Panc1 (cell line): Measurements from ENCODE around the gene RSRC2. TPM values are rescaled to one million over a fixed set of nuclear protein-coding genes. Genes with fewer than 3 reads are reported as not detected.

Experiments used
- ATAC-seq: fragments of 200-7000 bp; cut with Tn5 transposase; 2 replicates; pipeline ENCODE4 v1.9.1; 2020; ENCODE audit warnings: mild to moderate bottlenecking, moderate library complexity
- BruUV-seq: library from RNA; stranded (reverse); fragments of 400-500 nt; replicated peaks from 2 replicates; lab custom pipeline; 2021; lab: Mats Ljungman, UMichigan
- CTCF ChIA-PET: fragments of 300-600 bp; sonication (Branson Sonifier 250); formaldehyde crosslinking; loops from one replicate; lab custom pipeline; 2022; ENCODE audit warnings: antibody characterized with exemption; lab: Charles Lee
- POLR2A ChIA-PET: fragments of 300-600 bp; sonication (Branson Sonifier 250); formaldehyde crosslinking; loops from one replicate; lab custom pipeline; 2022; ENCODE audit warnings: antibody characterized with exemption; lab: Charles Lee
- DNase-seq: peaks from one replicate; pipeline ENCODE4 v3.0.0-alpha.2; 2010; ENCODE audit warnings: low read depth, low spot score
- H3K27ac ChIP-seq: 2 replicates; pipeline ENCODE4 v1.5.1; 2011; ENCODE audit warnings: mild to moderate bottlenecking, low read length, inconsistent platforms
- H3K27me3 ChIP-seq: fragments of 200-500 bp; sonication (Bioruptor generic); 2 replicates; pipeline ENCODE4 v1.6.0; 2014; ENCODE audit warnings: low read length, inconsistent platforms; ENCODE audit not compliant: control insufficient read depth, insufficient read depth
- H3K36me3 ChIP-seq: fragments of 200-500 bp; sonication (Bioruptor generic); 2 replicates; pipeline ENCODE4 v1.5.1; 2014; ENCODE audit warnings: inconsistent platforms, mild to moderate bottlenecking, low read length, moderate library complexity; ENCODE audit not compliant: control insufficient read depth, insufficient read depth
- H3K4me1 ChIP-seq: 2 replicates; pipeline ENCODE4 v1.5.1; 2011; ENCODE audit warnings: inconsistent platforms, mild to moderate bottlenecking, low read length, moderate library complexity; ENCODE audit not compliant: control insufficient read depth, insufficient read depth
- H3K4me3 ChIP-seq, 2 experiments: 2 replicates each; pipeline ENCODE4 v1.5.1; 2011 to 2012; ENCODE audit warnings: low read depth in 2 of 2, low read length in 2 of 2, mild to moderate bottlenecking in 2 of 2, inconsistent platforms in 1 of 2, moderate library complexity in 1 of 2
- H3K9me3 ChIP-seq: fragments of 200-500 bp; sonication (Bioruptor generic); 2 replicates; pipeline ENCODE4 v1.5.1; 2014; ENCODE audit warnings: low read depth, mild to moderate bottlenecking, inconsistent platforms, low read length, moderate library complexity; ENCODE audit not compliant: control insufficient read depth, insufficient read depth
- CTCF ChIP-seq: fragments of 450-650 bp; IDR thresholded peaks from 2 replicates; pipeline ENCODE4 v1.5.1; 2017; ENCODE audit warnings: mild to moderate bottlenecking
- POLR2AphosphoS5 ChIP-seq: IDR thresholded peaks from 2 replicates; pipeline ENCODE4 v1.6.1; 2012; ENCODE audit warnings: mild to moderate bottlenecking, low read depth, low read length, moderate library complexity
- REST ChIP-seq, 2 experiments: IDR thresholded peaks; 2 replicates each; pipeline ENCODE4 v1.6.1; 2011 to 2012; ENCODE audit warnings: low read depth in 2 of 2, control low read depth in 1 of 2, low read length in 1 of 2, mild to moderate bottlenecking in 1 of 2, moderate library complexity in 1 of 2; ENCODE audit not compliant: insufficient read depth in 1 of 2
- SIN3A ChIP-seq: IDR thresholded peaks from 2 replicates; pipeline ENCODE4 v1.6.1; 2012; ENCODE audit warnings: low read depth, mild to moderate bottlenecking, low read length, moderate library complexity, borderline replicate concordance; ENCODE audit not compliant: insufficient read depth
- TCF7L2 ChIP-seq: IDR thresholded peaks from 2 replicates; pipeline ENCODE4 v1.6.1; 2011; ENCODE audit warnings: mild to moderate bottlenecking, low read depth, low read length, inconsistent platforms
- in situ Hi-C: cut with HindIII; loops from 2 replicates; pipeline ENCODE4 v1.10.0; 2016; ENCODE audit warnings: low sequenced_read_pairs, low pct_unique_long_range_greater_than_20kb
- intact Hi-C: fragments of 100-400 bp; cut with micrococcal nuclease; formaldehyde crosslinking; loops from one replicate; pipeline ENCODE4 v1.10.0; 2022; ENCODE audit not compliant: unreplicated experiment
- total RNA-seq: library from RNA; stranded (reverse); gene quantifications from one replicate; pipeline ENCODE4 v1.2.1, GENCODE V29; 2021; ENCODE audit not compliant: unreplicated experiment

RSRC2 gene
- total RNA-seq, 1 experiment from 2014 or later = 57.8 TPM

- intact Hi-C loops (no loop called here), in situ Hi-C loops (no loop called here)
- CTCF ChIA-PET = no interaction called here
- DNase-seq (no peak), ATAC-seq (no peak)
- no peaks in the 10 kb centered on the region for H3K4me1 ChIP-seq
- no peaks in the 10 kb centered on the region for H3K27me3 ChIP-seq
- H3K4me3 ChIP-seq = no peak overlapping the region
- H3K36me3 ChIP-seq = peaks cover 53% of the 10 kb centered on the region
- H3K9me3 ChIP-seq = no peaks in the 10 kb centered on the region
- no peak overlapping the region for H3K27ac ChIP-seq
- POLR2A ChIA-PET = interaction anchor here (0.7 kb wide), 1 partner anchor 9 kb away, joined by 4 read pairs; no protein-coding TSS in a partner anchor
- no TSS peak for BruUV-seq
- TF ChIP-seq POLR2AphosphoS5 (no peak), SIN3A (no peak), CTCF (no peak), REST (IDR thresholded peaks at IDR 0.05; ENCODE audit: insufficient read depth in 1 of 2, low read depth in 2 of 2, low read length in 1 of 2) (no peak), TCF7L2 (no peak)
These were observed 42.8 kb downstream of the RSRC2 start for GRCh38 chr12:122483969-122484368.

- ChIA-PET POLR2A (no interaction called here), CTCF (no interaction called here)
- peaks cover 53% of the 10 kb centered on the region for H3K36me3 ChIP-seq
- in situ Hi-C loops (no loop called here), intact Hi-C loops (no loop called here)
- H3K27me3 ChIP-seq = no peaks in the 10 kb centered on the region
- no peak for TF ChIP-seq TCF7L2
- TF ChIP-seq SIN3A = no peak
- TF ChIP-seq REST (IDR thresholded peaks at IDR 0.05; ENCODE audit: insufficient read depth in 1 of 2, low read depth in 2 of 2, low read length in 1 of 2) = no peak
- no peak overlapping the region for H3K27ac ChIP-seq
- H3K4me1 ChIP-seq = no peaks in the 10 kb centered on the region
- H3K9me3 ChIP-seq = no peaks in the 10 kb centered on the region
- DNase-seq (no peak), ATAC-seq (no peak)
- no TSS peak for BruUV-seq
- no peak overlapping the region for H3K4me3 ChIP-seq
These were observed 44.9 kb downstream of the RSRC2 start for GRCh38 chr12:122481861-122482260.
